Kidney (tissue), 14 donors: ENCODE results near the gene FAM229A. TPM values are rescaled to one million over a fixed set of nuclear protein-coding genes. Genes with fewer than 3 reads are reported as not detected.
A peak's percentile ranks its signal among the peaks of the same experiment; 100 is the strongest.

Experiments used
- DNase-seq, 5 donors: peaks; one replicate each; pipeline ENCODE4 v3.0.0-alpha.2; 2013 to 2020
- FAIRE-seq: peaks from 2 replicates; lab custom pipeline; 2012; peaks lifted over from hg19 to GRCh38; lab: Jason Lieb, UNC
- H3K27ac ChIP-seq, 2 donors: one replicate each; pipeline ENCODE4 v1.7.0; 2013; ENCODE audit warnings: low read depth in 2 of 2, low read length in 2 of 2, inconsistent platforms in 1 of 2
- H3K27me3 ChIP-seq: one replicate; pipeline ENCODE4 v1.7.1; 2013; ENCODE audit warnings: low read length, inconsistent platforms; ENCODE audit not compliant: control insufficient read depth, insufficient read depth
- H3K36me3 ChIP-seq, 3 donors: one replicate each; pipeline versions ENCODE4 v1.7.0 to v1.7.1; 2013; ENCODE audit warnings: low read length in 3 of 3, control low read depth in 1 of 3, inconsistent platforms in 1 of 3; ENCODE audit not compliant: insufficient read depth in 3 of 3, control insufficient read depth in 2 of 3
- H3K4me1 ChIP-seq, 3 donors: one replicate each; pipeline versions ENCODE4 v1.7.0 to v1.7.1; 2013; ENCODE audit warnings: low read length in 3 of 3, inconsistent platforms in 1 of 3, low read depth in 1 of 3; ENCODE audit not compliant: control insufficient read depth in 2 of 3, insufficient read depth in 2 of 3
- H3K4me3 ChIP-seq, 3 donors: one replicate each; pipeline versions ENCODE4 v1.7.0 to v1.8.1; 2013; ENCODE audit warnings: low read length in 3 of 3, control low read depth in 1 of 3, inconsistent platforms in 1 of 3
- H3K9ac ChIP-seq, 3 donors: one replicate each; pipeline versions ENCODE4 v1.7.0 to v1.7.1; 2013; ENCODE audit warnings: low read length in 3 of 3, control low read depth in 1 of 3, inconsistent platforms in 1 of 3
- H3K9me3 ChIP-seq, 3 donors: one replicate each; pipeline versions ENCODE4 v1.7.0 to v1.7.1; 2013; ENCODE audit warnings: low read length in 3 of 3, control low read depth in 1 of 3, inconsistent platforms in 1 of 3; ENCODE audit not compliant: control insufficient read depth in 2 of 3, insufficient read depth in 1 of 3
- intact Hi-C: fragments of 100-400 bp; cut with DNase I; formaldehyde crosslinking; loops from one replicate; pipeline ENCODE4 v1.11.1; 2022
- polyA plus RNA-seq: library from polyadenylated mRNA; stranded (reverse); fragments of 350-450 nt; fragmentation: Illumina TruSeq; extraction: RNeasy Lipid Tissue Mini Kit (QIAGEN cat#74804); gene quantifications from one replicate; pipeline ENCODE4 v1.2.3, GENCODE V29; 2014; ENCODE audit warnings: low read depth, low replicate concordance; ENCODE audit not compliant: insufficient read depth
- total RNA-seq: library from RNA; stranded (reverse); fragmentation: NEBNext Ultra II Directional; extraction: Animal tissue kit (Norgen Biotek cat#: 25700); gene quantifications from one replicate; pipeline ENCODE4 v1.2.1, GENCODE V29; 2021
- TF ChIP-seq, protein P1 (sequence below): IDR thresholded peaks from 3 replicates; pipeline ENCODE4 v1.5.1; 2012; ENCODE audit warnings: mild to moderate bottlenecking, moderate library complexity, borderline replicate concordance; ENCODE audit not compliant: insufficient read depth; ENCODE audit errors: extremely low read depth
- donor health status: control.
- donor health status: control.
- donor health status: control.
- donor health status: control.
- donor health status: control.
- donor health status: DM: yes; HTN: yes; CAD: no.
- donor health status: Normal renal cell carcinoma (clear cell type).

The FAM229A gene
- total and polyA plus RNA-seq, 2 donors from 2014 or later: 6.4 to 9.7 TPM

DNA sequence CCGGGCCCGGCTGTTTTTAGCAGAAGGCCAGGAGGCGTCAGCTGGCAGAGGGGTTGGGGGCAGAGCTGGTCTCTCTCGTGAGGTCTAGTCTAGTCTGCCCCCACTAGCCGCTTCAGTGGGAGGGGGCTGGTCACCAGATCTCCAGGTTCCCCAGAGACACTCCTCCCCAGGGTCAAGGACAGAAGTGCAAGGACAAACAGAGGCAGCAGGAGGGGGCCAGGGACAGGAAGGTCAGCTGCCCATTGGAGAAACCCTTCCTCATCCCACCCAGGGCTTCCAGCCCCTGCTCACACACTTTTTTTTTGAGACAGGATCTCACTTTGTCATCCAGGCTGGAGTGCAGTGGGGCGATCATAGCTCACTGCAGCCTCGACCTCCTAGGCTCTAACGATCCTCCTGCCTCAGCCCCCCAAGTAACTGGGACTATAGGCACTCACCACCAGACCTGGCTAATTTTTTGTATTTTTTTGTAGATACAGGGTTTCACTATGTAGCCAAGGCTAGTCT lies 10.0 kb downstream of the FAM229A start:
- intact Hi-C loops: no loop called here

DNA sequence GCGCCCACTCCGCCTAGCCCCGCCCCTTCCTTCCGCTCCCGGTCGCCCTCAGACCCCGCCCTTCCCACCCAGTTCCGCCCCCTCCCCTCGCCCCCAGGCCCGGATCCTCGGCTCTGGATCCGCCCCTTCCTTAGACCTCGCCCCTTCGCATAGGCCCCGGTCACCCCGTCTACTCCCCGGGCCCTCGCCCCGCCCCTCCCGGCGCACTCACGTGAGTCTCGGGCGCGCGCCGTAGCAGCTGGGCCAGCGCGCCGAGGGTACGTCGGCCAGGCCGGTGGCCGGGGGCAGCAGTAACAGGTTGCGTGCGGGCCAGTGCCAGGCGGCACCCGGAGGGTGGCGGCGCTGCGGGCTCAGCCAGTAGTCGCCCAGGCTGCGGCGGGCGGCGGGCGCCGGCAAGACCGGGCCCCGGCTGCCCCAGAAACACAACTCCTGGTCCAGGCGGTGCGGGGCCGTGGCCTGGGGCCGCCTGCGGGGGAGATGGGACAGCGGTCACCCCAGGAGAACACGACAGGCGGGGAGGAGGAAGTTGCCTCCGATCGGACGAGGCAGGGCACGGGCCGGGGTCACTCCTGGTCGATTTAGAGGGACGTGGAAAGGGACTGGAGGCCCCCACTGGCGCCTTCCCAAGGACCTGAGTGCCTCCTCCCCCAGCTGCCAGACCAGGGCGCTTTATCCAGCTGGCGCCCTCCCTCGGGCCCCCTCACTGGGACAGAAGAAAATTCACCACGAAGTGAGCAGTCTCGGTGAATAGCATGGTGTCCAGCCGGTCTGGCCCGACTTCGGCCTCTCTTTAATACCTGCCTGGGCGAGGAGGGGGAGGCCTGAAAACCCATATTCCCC lies 10.7 kb downstream of the FAM229A start:
- no peak for FAIRE-seq
- peak overlapping the region; percentile 66 to 73 (median 67) for H3K4me3 ChIP-seq
- TF ChIP-seq, protein P1, sequence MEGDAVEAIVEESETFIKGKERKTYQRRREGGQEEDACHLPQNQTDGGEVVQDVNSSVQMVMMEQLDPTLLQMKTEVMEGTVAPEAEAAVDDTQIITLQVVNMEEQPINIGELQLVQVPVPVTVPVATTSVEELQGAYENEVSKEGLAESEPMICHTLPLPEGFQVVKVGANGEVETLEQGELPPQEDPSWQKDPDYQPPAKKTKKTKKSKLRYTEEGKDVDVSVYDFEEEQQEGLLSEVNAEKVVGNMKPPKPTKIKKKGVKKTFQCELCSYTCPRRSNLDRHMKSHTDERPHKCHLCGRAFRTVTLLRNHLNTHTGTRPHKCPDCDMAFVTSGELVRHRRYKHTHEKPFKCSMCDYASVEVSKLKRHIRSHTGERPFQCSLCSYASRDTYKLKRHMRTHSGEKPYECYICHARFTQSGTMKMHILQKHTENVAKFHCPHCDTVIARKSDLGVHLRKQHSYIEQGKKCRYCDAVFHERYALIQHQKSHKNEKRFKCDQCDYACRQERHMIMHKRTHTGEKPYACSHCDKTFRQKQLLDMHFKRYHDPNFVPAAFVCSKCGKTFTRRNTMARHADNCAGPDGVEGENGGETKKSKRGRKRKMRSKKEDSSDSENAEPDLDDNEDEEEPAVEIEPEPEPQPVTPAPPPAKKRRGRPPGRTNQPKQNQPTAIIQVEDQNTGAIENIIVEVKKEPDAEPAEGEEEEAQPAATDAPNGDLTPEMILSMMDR: no peak

More for the DNA sequence above, 10.0 kb downstream of the FAM229A start:
- peak overlapping the region; percentile 7 to 68 (median 67) for H3K4me3 ChIP-seq
- no peaks in the 10 kb centered on the region for H3K9me3 ChIP-seq
- TF ChIP-seq, protein P1: no peak
- no peak for FAIRE-seq
- peaks cover 8 to 28% (median 11%) of the 10 kb centered on the region in 3 donors for H3K4me1 ChIP-seq
- no peaks in the 10 kb centered on the region for H3K36me3 ChIP-seq
- H3K27me3 ChIP-seq: no peaks in the 10 kb centered on the region
- peak in 1 of 5 donors; percentile 32 for DNase-seq
- H3K9ac ChIP-seq: peak overlapping the region in 2 of 3 donors; percentile 64 to 76
- H3K27ac ChIP-seq: peak overlapping the region; percentile 87 to 94

DNA sequence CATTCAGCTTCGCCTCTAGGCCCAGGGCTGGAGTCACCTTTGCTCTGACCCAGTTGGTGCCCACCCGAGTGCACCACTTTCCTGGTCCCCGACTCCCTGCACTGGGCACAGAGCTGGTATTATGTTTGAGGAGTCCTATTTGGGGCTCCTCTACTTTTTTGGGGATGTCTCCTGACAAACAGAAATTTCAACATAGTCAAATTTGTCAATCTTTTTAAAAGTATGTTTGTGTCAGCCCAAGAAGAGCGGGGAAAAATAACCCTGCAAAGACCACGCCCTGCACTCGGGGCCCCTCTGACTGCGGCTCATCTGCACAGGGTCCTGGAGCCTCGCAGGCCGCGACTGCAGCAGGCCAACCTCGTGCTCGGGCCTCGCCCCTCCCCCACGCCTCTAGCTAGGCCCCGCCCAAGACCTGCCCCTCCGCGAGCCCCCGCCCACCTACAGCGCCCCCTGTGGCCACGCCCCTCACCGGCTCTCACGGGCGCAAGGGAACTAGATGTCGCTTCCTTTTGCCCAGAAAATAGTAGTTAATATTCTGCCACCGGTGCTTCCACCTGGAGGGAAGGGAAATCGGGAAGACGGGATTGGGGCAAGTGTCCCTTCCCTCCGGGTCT lies 11.4 kb downstream of the FAM229A start:
- H3K4me1 ChIP-seq: peaks cover 8 to 28% (median 11%) of the 10 kb centered on the region in 3 donors
- H3K9ac ChIP-seq: peak overlapping the region in 1 of 3 donors; percentile 26

More for the DNA sequence above, 10.7 kb downstream of the FAM229A start:
- Histone ChIP-seq H3K9me3 (no peaks in the 10 kb centered on the region), H3K4me1 (peaks cover 8 to 28% (median 11%) of the 10 kb centered on the region in 3 donors), H3K36me3 (no peaks in the 10 kb centered on the region), H3K27ac (peak overlapping the region; percentile 87 to 94), H3K27me3 (no peaks in the 10 kb centered on the region), H3K9ac (peak overlapping the region in 2 of 3 donors; percentile 64 to 76)
- DNase-seq: peak; percentile 97 to 99 (median 98)
- intact Hi-C loops: no loop called here

More for the DNA sequence above, 11.4 kb downstream of the FAM229A start:
- Histone ChIP-seq H3K9me3 (no peaks in the 10 kb centered on the region), H3K27me3 (no peaks in the 10 kb centered on the region), H3K36me3 (no peaks in the 10 kb centered on the region), H3K4me3 (peak overlapping the region; percentile 66 to 73 (median 67)), H3K27ac (peak overlapping the region; percentile 80 to 92)
- DNase-seq (peak in 1 of 5 donors; percentile 94), FAIRE-seq (no peak)
- TF ChIP-seq, protein P1: peak; percentile 55
- intact Hi-C loops: no loop called here
